Right hindlimb (tissue), 1 donor: ENCODE data around the gene DGKQ.
"Not testable (repeated sequence)": the region's sequence is repeated elsewhere in the genome, so short reads cannot be mapped to it uniquely, and the experiment has no call there.

ENCODE experiments used
- DNase-seq: peaks from one replicate; pipeline ENCODE4 v3.0.0-alpha.2; 2018

The DGKQ gene

DNA sequence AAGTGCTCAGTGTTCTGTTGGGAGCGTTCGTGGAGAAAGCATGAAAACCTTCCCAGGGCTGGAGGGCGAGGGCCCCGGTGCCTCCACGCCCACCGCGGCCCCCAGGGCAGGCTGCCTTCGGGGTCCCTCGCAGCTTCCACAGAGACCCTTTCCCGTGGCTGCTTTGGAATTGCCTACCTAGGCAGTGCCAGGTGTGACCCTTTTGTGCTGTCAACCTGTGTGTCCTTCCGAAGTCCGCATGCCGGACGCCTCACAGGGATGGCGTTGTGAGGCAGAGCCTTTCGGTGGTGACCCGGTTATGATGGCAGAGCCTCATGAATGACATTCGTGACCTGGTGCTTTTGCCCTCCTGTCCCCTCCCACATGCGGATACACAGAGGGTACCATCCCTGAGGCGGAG is 23.7 kb downstream of the DGKQ start:
- DNase-seq = no peak

DNA sequence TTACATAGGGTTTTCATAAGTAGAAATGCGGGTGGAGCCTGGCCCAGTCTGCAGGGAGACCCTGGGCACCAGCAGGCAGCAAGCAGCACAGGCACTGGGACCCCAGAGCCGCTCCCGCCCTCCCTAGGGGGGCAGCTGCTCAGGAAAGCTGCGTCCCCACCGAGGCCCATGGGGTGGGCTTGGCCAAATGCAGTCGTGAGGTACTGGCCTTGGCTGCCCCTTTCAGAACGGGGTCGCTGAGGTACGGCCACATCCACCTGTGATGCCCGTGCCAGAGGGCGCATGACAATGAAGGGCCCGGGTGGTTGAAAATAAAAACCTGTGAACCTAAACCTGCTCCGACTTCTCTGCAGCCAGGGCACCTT is 24.5 kb downstream of the DGKQ start:
- no peak for DNase-seq

DNA sequence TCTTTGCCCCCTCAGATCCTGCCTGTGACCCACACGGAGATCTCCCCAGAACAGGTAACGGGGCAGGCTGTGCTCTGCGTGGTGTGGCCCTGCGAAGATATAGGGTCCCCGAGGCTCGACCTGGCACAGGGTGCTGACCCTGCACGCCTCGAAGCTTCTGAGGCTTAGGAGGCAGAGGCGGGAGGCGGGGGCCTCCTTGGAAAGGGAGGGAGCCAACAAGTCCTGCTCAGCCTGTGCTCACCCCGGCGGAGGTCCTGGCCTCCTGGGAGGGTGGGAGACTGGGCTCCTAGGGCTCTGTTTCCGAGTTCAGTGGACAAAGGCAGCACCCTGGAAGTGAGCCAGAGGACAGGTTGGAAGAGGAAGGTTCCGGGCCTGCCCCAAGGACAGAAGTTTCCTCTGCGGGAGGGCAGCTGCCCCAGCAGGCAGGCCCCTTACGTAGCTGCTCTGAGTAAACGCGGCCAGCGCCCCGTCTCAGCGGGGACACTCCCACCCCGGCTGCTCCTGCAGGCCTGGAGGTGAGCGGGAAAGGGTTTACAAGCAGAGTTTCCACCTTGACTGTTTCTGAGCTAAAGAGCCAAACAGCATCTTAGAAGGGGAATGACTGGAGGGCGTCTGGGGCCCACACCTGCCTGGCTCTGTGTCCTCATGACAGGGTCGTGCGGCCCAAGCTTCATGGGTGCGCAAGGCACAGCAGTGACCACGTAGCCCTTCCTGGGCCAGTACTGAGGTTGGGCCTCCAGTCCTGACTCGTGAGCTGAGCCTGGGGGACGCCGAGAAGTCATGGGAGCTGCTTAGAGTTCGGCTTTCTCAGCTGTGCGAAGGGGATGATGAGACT is 25.1 kb downstream of the DGKQ start:
- DNase-seq = no peak

DNA sequence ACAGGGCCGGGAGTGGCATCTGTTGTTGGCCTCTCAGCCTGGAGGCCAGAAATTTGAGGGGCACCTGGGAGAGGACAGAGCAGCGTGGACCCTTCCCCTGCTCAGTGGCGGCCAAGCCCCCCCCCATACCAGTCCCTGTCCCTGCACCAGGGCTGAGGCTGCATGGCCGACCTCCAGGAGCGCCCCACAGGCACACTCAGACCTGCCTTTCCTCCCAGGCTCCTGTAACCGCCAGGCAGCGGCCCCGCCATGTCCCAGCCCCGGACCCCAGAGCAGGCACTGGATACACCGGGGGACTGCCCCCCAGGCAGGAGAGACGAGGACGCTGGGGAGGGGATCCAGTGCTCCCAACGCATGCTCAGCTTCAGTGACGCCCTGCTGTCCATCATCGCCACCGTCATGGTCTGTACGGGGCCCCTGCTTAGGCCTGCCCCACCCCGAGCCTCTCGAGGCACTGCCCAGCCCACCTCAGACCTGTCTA is 25.8 kb downstream of the DGKQ start:
- DNase-seq = no peak

DNA sequence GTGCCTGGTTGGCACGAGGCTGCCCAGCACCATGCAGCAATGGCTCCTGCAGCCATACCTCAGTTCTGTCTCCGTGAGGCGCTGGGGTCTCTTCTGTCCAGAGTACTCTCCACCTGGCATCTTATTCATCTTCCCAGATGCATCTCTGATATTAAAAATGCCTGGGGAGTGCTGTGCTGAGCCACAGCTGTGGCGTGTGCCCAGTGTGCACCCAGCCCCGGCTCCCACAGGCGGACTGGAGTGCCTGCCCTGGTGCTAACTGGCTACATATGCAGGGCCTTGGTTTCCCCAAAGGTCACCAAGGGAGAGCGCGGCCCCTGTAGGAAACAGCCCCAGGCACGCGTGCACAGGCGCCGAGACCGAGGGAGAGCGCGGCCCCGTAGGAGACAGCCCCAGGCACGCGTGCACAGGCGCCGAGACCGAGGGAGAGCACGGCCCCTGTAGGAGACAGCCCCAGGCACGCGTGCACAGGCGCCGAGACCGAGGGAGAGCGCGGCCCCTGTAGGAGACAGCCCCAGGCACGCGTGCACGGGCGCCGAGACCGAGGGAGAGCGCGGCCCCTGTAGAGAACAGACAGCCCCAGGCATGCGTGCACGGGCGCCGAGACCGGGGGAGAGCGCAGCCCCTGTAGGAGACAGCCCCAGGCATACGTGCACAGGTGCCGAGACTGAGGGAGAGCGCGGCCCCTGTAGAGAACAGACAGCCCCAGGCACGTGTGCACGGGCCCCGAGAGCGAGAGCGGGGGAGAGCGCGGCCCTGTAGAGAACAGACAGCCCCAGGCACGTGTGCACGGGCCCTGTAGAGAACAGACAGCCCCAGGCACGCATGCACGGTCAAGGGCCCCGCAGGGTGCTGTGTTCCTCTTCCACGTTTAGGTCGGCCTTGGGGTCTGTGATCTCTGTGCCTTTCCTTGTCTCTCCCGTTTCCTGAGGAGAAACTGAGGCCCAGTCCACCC is 26.6 kb downstream of the DGKQ start:
- DNase-seq = no peak

DNA sequence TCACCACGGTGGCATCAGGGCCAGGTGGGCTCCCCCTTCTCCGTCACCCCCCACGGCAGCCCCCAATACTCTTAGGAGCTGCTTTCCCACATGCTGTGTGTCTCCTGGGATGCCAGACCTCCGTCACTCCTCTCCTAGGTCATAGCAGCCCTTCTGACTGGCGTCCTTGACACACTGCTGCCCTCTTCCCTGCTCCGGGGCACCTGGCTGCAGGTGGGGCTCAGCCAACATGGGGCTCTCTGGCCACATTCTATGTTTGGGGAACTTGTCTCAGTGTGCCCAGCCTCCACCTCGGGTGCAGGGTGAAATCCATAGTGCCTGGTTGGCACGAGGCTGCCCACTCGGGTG is 27.3 kb downstream of the DGKQ start:
- DNase-seq = no peak

DNA sequence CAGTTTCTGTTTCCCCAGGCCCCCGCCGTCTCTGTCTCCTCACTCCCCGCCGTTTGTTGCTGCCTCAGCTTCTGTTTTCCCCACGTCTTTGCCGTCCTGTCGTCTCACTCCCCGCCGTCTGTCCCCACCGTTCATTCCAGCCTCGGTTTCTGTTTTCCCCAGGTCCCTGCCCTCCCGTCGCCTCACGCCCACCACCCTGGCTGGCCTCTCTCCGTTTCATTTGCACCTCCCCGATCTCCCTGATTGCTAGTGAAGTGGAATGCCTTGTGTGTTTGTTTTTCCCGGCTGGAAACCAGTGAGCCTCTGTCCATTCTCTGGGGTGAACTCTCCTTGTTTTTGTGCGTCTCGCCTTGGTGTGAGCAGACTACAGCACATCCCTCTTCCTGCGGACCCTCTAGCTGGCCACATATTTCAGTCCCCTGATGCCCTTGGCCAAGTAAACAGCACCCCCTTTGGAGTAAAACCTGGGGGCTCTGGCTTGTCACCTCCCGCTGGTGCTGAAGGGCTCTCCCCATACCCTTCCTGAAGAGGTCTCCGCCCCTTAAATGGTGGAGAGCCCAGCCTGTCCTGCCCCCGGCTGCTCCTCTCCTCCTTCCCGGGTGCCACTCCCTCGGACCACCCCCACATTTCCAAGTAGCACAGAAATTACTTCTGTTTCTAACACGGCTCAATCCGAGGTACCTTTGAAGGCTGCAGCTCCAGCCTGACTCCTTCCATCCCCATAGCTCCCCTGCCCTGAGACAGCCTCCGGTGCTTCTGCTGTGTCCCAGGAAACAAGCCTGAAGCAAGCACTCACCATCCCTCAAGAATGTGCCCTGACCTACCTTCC is 27.9 kb downstream of the DGKQ start:
- no peak for DNase-seq

DNA sequence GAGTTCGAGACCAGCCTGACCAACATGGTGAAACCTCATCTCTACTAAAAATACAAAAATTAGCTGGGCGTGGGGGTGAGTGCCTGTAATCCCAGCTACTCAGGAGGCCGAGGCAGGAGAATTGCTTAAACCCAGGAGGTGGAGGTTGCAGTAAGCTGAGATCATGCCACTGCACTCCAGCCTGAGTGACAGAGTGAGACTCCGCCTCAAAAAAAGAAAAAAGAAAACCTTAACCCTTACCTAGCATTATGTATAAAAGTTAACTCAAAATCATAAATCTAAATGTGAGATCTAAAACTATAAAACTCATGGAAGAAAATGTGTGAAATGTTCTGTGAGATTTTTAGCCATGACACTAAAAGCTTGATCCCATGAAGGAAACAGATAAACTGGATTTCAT is 33.9 kb downstream of the DGKQ start:
- DNase-seq = not testable (repeated sequence)

DNA sequence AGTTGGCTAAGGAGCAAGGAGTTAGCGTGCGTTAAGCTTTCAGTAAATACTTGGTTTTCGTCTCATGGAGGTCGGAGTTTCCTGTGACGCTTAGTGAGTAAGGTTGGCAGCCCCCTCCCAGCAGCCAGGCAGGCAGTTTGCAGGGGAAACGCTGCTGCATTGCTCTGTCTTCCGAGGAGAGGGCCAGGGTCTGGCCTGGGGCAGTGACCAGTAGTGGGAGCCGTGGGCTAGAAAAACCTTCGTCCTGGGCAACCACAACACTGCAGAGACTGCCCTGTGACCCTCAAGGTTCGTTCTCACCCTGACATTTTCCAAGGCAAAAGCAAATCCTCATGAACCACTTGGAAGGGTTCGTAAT is 40.7 kb downstream of the DGKQ start:
- no peak for DNase-seq

DNA sequence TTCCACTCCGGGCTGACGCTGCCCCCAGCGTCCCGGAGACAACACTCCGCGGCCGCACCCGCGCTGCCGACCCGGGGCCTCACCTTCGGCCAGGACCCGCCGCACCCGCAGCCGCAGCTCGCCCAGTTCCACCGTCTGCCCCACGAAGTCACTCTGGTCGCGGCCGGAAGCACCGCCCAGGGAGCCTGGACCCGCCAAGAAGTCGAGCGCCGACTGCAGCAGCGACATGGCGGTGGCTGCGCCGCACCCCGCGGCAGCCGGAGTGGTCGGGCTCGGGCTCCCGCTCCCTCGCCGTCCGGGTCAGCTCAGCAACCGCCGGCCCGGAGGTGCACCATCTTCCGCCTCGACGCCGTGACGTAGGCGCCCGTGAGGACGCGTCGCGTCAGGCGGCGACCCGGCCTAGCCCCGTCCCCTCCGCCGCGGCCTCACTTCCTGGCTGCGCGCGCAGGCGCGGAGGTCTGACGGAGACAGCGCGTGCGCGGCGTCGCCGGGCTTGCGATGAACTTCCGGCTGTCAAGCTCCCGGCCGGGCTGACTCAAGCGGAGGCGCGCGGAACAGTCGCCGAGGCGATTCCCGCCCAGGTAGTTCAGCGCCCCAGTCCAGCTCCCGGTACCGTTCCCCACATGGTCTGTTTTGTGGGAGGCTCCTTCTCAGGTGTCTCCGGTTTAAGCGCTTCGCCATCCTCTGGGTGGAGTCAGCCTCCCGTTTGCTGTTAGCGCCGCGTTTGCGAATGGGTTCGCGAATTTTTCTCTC is 41.2 kb downstream of the DGKQ start, which contains the start of the genes GAK and TMEM175:
TSS of gene GAK (minus strand) at position 357 of the 753 bp plus-strand sequence. CDS start at position 228, 129 bp downstream.
TSS of gene TMEM175 (plus strand) at position 501 of the 753 bp plus-strand sequence. CDS start 15,280 bp downstream, outside the sequence.
- peak; percentile 97 for DNase-seq

DNA sequence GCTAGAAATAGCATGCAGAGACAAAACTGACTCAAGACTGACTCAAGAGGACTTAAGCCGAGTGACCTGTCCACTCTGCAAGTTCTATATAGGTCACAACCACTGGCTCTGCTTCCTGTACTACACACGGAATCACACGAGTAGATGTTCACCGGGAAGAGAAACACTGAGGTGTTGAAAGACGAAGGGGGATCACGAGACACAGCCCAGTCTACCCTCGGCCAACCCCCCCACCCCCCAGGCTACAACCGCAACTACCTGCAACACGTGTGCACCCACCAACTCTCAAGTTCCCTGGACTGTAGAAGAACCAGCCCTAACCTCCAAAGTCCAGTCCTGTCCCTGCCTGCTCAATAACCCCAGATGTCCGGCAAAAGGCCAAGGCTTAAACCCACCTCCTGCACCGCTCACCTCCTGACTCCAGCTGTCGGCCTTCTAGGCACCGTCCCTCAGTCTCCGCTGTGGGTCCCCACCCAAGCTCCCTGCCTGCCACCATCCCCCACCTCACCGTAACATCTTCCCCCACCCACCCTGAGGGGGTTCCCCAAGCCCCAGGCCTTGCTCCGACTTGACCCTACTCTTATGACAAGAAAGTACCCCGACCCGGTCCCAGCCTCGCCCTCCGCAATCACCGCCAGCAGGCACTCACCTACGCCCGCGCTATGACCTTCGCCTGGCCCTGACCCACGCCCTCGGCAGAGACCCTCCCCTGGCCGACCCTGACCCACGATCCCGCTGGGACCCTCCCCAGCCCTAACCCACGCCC is 42.0 kb downstream of the DGKQ start:
- peak; percentile 36 for DNase-seq

DNA sequence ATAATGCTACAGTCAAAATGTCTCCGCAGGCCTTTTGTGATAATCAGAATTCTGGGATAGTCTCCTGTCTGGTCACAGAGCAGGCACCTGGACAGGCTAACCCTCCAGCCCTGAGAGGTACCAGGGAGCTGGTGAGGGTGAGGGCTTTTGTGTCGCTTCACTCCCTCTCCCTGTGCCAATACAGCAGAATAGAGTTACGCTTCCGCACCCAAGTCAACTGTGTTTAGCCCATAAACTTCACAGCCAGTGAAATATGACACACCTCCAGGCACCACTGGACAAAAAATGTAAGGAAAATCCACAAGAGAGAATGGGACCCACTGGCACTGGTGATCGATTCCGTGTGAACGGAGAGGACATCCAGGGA is 42.6 kb downstream of the DGKQ start:
- no peak for DNase-seq

DNA sequence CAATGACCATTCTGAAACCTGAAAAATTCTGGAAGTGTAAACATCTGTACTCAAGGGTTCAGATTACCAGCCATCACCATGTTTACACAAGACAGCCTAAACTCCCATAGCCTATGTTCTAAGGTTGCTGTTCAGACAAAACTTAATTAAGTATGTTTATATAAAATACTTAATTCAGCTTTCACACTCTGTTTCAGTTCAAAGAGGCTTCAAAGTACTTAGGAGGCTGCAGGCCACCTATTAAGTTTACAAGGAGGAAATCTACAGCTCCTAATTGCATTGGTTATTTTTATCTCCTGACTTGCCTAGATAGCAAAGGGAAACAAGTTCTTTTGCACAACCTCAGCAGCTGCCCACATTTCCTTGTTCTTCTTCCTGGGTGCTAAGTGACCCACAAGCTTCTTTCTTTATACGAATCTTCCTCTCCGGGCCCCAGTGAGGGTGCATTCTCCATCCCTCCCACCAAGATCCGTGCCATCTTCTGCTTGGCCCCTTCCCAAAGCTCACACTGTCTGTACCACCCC is 43.3 kb downstream of the DGKQ start:
- DNase-seq = no peak

DNA sequence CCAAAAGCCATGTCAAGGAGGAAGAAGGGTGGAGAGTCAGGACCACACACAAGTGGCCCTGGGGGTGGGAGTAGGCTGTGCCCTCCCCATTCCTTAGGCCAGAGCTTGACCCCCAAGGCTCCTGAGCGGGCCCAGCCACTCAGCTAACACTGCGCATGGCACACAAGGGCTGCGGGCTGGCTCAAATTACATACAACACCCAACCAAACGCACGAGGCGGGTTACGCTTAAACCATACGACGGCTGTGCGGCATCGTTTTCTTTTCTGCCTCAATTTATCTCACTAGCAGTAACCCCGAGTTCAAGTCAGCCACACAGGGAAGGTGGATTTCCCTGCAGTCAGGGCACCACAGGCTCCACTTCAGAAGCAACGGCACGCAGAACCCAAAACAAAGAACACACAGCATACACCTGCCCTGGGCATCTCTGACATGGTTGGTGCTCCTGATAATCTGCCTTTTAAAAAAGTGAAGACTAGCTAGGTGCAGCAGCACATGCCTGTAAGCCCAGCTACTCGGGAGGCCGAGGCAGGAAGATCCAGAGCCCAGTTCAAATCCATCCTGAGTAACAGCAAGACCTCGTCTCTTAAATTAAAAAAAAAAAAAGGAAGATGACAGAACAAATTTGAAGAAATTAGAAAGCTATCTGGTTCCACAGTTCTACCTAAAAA is 44.1 kb downstream of the DGKQ start:
- DNase-seq = no peak

DNA sequence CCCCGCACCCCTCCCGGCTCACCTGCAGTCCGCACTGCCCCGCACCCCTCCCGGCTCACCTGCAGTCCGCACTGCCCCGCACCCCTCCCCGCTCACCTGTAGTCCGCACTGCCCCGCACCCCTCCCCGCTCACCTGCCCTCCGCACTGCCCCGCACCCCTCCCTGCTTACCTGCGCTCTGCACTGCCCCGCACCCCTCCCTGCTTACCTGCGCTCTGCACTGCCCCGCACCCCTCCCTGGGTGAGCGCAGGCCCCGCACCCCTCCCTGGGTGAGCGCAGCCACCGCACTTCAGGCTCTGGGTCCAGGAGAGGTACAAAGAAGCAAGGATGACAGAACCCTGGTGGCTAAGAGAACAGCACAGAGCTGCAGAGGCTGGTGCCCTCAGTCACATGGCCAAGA is 45.8 kb downstream of the DGKQ start:
- DNase-seq = not testable (repeated sequence)

DNA sequence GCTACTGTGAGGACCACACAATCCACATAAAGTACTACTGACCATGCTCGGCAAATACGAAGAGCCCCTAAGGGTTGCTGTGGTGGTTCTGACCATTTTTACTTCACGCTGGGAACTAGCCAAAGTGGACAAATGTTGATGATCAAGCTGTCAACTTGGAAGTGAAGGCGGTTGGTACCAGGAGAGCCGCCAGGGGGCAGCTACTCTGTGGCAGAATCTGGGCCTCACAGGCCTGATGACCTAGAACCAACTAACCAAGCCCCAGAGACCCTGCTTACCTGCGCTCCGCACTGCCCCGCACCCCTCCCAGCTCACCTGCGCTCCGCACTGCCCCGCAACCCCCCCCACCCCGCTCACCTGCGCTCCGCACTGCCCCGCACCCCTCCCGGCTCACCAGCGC is 46.8 kb downstream of the DGKQ start:
- no peak for DNase-seq

DNA sequence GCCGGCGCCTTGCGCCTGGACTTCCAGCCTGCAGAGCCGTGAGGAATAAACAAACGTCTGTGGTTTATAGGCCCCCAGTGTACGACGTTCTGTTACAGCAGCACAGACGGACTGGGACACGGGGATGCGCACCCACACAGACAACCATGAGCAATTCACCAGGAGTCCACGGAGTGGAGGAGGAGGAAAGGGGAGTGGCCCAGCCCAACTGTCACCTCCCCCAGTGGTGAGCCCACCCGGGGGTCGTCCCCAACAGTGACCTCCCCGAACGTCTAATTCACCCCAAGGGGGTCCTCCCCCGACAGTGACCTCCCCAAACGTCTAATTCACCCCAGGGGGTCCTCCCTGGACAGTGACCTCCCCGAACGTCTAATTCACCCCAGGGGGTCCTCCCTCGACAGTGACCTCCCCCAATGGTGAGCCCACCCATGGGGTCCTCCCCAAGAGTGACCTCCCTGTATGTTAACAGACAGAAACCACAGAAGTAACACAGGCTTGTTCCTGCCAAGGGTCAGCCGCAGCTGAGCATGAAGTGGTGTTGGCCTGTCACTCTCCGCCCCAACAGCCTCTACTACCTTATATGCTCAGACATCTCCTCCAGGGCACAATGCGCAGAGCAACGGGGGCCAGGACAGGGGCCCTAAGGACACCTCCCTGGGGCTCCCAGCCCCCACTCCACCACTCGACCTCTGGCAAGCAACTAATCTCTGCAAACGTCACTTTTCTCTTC is 47.4 kb downstream of the DGKQ start:
- DNase-seq = no peak

DNA sequence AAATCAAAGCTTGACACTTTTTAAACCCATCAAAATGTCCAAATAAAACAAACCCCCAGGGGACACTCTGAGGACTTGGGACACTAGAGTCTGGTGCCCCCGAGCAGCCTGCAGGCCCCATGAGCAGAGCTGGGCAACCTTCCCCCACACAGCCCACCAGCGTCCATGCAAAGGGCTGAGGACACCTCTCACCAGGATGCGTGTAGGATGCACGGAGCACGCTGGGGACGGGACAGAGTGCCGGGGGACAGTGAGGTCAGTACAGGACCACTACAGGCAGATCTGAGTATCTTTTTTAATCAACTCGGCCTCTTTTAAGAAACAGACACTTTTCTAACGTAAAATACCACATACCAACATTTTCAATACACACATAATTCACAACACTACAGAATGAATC is 48.2 kb downstream of the DGKQ start:
- no peak for DNase-seq
